Measurements from ENCODE around the gene HNRNPA2B1.
"Not testable (repeated sequence)": the region's sequence is repeated elsewhere in the genome, so short reads cannot be mapped to it uniquely, and the experiment has no call there.

The HNRNPA2B1 gene

DNA sequence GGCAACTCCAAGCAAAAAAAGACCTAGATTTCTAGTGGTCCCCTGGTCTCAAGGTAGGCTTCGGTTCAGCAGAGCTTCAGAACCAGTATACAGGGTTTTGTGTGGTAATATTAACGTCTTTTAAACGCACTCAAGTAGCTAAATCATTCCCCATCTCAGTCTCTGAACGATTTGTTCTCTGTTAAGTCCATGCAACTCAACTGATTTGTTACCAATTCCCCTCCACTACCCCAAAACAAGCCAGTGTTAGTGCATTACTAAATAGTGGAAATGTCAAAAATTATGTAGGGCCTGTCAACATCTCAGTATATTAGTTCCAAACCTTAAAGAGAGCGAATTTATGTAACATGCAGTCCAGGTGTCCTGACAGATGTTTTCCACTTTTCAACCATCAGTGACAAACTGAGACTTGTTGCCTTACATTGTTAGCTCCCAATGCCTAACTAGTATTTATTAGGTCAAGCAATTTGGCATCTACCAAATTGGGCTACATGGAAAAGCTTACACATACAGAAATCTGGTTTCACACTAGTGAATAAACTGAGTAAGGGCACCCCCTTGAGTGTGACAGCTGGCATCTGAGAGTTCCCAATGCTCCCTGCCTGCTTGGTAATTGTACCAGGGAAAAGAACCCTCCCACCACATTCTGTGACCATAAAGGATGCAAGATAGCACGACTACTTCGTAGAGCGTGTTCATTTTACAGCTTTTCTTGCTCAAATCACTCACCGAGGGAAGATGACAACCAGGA lies 12.2 kb downstream of the HNRNPA2B1 start:
- TF ChIP-seq, protein P1, sequence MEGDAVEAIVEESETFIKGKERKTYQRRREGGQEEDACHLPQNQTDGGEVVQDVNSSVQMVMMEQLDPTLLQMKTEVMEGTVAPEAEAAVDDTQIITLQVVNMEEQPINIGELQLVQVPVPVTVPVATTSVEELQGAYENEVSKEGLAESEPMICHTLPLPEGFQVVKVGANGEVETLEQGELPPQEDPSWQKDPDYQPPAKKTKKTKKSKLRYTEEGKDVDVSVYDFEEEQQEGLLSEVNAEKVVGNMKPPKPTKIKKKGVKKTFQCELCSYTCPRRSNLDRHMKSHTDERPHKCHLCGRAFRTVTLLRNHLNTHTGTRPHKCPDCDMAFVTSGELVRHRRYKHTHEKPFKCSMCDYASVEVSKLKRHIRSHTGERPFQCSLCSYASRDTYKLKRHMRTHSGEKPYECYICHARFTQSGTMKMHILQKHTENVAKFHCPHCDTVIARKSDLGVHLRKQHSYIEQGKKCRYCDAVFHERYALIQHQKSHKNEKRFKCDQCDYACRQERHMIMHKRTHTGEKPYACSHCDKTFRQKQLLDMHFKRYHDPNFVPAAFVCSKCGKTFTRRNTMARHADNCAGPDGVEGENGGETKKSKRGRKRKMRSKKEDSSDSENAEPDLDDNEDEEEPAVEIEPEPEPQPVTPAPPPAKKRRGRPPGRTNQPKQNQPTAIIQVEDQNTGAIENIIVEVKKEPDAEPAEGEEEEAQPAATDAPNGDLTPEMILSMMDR (conservative IDR thresholded peaks at IDR 0.05; ENCODE audit: low read depth, low read length): no peak
- H3K4me3 ChIP-seq (ENCODE audit: low read depth, low read length): no peak overlapping the region
- no peak for DNase-seq (ENCODE audit: low read depth)

DNA sequence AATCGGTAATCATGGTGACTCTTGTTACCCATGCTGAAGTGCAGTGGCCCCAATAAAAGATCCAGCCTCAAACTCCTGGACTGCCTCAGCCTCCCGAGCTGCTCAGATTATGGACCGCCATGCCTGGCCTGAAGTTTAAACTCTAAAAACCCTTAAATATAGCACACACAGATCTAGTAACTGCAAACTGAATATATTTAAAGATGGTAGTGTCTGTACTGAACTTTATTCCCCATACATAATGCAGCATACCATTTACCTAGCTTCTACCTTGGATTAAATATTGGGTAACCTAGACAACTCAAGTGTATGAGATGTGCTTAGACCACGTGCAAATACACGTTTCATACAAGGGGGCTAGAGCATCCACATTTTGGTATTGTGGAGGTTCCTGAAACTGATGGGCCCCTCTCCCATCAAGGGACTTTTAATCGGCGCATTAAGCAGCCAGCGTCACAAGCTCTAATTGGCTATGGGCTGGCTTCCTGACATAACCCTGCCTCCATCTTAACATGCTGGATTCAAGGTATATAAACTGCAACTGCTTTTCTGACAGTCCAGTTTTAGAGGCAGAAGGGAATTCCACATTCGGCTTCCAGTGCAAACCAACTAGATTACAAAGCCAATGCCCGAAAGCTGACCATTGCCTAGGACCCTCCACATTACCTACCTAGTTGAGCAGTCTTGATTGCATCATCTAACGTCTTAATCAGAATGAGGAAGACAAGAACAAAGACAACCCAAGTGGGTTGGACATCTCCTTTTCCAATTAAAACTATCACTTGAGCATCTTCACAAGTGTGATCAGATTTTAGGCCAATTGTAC lies 13.0 kb downstream of the HNRNPA2B1 start:
- DNase-seq (ENCODE audit: low read depth): no peak
- H3K4me3 ChIP-seq (ENCODE audit: low read depth, low read length): no peak overlapping the region
- TF ChIP-seq, protein P1 (conservative IDR thresholded peaks at IDR 0.05; ENCODE audit: low read depth, low read length): no peak

DNA sequence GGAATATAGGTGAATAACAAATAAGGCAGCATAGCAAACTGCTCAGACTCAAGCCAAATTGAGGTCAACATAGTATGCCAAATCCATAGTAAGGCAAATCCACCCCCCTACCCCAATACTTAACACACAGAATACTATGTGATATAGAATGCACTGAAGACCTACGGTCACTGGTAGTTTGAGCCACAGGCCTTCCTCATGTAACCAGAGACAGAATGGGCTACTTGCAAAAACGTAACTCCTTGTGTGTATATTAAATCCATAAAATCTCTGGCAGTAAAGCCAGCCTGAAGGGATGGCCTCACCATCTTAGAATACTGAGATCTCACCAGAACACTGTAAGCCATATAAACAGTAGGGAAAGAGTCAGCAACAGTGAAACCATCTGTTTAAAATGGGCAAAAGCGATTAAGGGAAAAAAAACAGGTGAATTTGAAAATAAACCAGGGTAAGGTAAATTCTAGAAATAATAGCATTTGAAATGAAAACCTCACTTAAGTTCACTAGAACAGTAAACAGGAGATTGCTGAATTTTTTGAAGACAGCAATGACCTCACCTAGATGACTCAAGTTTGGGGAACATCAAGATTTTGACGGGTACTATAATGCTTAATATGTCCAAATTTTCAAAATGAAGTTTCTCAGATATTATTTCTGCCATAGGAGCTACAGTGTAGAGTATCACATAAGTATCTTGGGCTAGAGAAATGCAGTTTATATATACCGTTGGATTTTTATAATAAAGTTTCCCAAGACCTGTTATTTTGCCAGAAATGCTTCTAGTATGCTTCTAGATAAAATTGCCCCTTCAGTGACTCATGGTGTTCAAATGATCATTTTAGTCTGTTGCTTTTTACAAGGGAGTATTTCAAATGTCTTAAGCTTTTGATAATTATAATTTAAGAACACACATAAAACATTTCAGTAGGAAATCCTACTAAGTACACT lies 13.9 kb downstream of the HNRNPA2B1 start:
- DNase-seq (ENCODE audit: low read depth): no peak
- no peak overlapping the region for H3K4me3 ChIP-seq (ENCODE audit: low read depth, low read length)
- TF ChIP-seq, protein P1 (conservative IDR thresholded peaks at IDR 0.05; ENCODE audit: low read depth, low read length): no peak

DNA sequence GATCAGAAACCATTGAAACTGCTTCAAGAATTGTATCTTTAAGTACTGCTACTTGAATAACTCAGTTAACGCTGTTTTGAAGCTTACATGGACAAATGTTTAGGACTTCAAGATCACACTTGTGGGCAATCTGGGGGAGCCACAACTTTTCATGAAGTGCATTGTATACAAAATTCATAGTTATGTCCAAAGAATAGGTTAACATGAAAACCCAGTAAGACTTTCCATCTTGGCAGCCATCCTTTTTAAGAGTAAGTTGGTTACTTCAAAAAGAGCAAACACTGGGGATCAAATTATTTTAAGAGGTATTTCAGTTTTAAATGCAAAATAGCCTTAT lies 14.7 kb downstream of the HNRNPA2B1 start:
- no peak overlapping the region for H3K4me3 ChIP-seq (ENCODE audit: low read depth, low read length)
- TF ChIP-seq, protein P1 (conservative IDR thresholded peaks at IDR 0.05; ENCODE audit: low read depth, low read length): no peak

DNA sequence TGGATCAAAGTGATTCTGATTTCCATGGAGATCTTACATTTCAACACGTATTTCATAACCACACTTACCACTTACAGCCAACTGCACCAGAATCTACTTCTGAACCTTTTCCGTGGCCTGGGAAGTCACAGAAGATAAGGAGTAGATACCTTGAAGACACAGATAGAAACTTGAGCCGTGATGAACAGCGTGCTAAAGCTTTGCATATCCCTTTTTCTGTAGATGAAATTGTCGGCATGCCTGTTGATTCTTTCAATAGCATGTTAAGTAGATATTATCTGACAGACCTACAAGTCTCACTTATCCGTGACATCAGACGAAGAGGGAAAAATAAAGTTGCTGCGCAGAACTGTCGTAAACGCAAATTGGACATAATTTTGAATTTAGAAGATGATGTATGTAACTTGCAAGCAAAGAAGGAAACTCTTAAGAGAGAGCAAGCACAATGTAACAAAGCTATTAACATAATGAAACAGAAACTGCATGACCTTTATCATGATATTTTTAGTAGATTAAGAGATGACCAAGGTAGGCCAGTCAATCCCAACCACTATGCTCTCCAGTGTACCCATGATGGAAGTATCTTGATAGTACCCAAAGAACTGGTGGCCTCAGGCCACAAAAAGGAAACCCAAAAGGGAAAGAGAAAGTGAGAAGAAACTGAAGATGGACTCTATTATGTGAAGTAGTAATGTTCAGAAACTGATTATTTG lies 15.3 kb downstream of the HNRNPA2B1 start:
- DNase-seq (ENCODE audit: low read depth): no peak
- no peak overlapping the region for H3K4me3 ChIP-seq (ENCODE audit: low read depth, low read length)
- TF ChIP-seq, protein P1 (conservative IDR thresholded peaks at IDR 0.05; ENCODE audit: low read depth, low read length): no peak

More for the DNA sequence above, 14.7 kb downstream of the HNRNPA2B1 start:
- DNase-seq (ENCODE audit: low read depth): no peak

DNA sequence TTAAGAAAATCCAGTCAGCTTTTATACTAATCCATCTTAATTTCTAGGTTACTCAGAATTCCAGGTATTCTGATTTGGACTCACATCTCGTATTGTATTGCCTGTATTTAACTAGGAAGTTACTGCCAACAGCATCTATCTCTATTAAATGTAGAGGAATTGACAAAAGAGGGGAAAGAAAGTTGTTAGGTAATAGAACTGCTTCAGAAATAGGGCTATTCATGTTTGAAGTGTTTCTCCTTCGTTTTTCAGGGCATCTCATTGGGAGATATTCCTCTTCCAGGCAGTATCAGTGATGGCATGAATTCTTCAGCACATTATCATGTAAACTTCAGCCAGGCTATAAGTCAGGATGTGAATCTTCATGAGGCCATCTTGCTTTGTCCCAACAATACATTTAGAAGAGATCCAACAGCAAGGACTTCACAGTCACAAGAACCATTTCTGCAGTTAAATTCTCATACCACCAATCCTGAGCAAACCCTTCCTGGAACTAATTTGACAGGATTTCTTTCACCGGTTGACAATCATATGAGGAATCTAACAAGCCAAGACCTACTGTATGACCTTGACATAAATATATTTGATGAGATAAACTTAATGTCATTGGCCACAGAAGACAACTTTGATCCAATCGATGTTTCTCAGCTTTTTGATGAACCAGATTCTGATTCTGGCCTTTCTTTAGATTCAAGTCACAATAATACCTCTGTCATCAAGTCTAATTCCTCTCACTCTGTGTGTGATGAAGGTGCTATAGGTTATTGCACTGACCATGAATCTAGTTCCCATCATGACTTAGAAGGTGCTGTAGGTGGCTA lies 16.1 kb downstream of the HNRNPA2B1 start:
- DNase-seq (ENCODE audit: low read depth): not testable (repeated sequence)

More for the DNA sequence above, 16.1 kb downstream of the HNRNPA2B1 start:
- not testable (repeated sequence) for H3K4me3 ChIP-seq (ENCODE audit: low read depth, low read length)
